GM19438 (cell line): ENCODE measurements around the gene TSG101.

Experiments used
- ATAC-seq: cut with Tn5 transposase; IDR thresholded peaks from one replicate; pipeline ENCODE4 v1.9.1; 2021; ENCODE audit warnings: low read depth; ENCODE audit not compliant: unreplicated experiment

The TSG101 gene

GRCh38 chr11:18495271-18495670 is 31.5 kb downstream of the TSG101 start:
- no peak for ATAC-seq

GRCh38 chr11:18493310-18493709 is 33.4 kb downstream of the TSG101 start:
- no peak for ATAC-seq

DNA sequence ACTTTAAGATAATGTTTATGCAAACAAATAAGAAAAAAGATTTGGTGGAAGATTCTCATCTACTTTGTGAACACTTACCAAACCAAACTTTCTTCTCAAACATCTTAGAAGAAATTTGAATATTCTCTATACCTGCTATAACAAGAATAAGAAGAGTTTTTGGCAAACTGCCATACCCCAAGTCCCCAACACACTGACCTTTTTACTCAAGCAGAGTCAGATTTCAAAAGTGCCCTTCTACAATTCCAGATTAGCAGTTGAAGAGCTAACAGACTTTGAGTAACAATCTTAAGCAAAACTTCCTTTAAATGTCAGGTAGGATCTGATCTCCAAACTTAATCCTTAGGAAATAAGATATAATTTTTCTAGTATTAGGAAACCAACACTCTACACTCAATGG is 33.9 kb downstream of the TSG101 start:
- no peak for ATAC-seq

DNA sequence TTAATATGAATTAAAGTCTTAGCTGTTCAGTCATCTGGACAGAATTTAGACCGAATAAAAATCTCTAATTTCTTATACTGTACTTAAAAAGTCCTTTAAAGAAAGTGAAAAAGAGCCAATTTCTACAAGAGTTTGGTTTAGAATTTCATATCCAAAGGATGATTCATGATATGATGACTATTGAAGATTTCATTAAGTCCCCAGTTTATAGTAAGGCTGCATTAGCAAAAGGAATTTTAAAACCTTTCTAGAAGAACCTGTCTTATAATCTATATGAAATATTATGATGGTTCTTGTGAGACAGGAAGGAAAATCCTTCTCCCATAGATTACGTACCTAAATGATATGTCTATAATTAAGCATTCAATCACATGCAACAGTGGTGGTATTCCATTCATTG is 34.8 kb downstream of the TSG101 start:
- no peak for ATAC-seq

GRCh38 chr11:18490736-18491485 is 35.8 kb downstream of the TSG101 start:
- no peak for ATAC-seq

- no peak for ATAC-seq
Measured at GRCh38 chr11:18490319-18490718, 36.4 kb downstream of the TSG101 start.

DNA sequence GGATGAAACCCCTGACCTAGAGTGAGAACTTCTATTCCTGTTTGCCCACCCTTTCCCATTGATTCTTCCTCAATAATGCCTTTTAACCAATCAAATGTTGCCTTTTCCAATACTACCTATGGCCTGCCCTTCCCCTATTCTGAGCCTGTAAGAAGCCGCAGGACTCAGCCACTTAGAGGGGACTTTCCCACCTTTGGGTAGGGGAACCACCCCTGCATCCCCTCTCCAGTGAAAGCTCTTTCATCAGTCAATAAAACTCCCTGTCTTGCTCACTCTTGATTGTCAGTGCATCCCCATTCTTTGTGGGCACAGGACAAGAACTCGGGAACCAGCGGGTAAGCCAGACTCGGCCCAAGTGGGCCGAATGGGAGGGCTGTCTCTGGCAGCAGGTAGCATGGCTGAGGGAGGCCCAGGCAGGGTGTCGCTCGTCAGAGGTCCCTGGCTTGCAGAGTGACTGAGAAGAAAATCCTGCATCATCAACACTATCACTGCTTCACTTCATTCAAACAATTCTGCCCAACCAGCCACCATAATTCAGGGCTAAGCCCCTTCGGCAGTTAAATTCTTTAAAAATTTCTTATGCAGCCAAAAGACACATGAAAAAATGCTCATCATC is 40.7 kb downstream of the TSG101 start:
- ATAC-seq: no peak

GRCh38 chr11:18479063-18479462 is 47.7 kb downstream of the TSG101 start:
- no peak for ATAC-seq

GRCh38 chr11:18472587-18472986 is 54.2 kb downstream of the TSG101 start:
- ATAC-seq: no peak

DNA sequence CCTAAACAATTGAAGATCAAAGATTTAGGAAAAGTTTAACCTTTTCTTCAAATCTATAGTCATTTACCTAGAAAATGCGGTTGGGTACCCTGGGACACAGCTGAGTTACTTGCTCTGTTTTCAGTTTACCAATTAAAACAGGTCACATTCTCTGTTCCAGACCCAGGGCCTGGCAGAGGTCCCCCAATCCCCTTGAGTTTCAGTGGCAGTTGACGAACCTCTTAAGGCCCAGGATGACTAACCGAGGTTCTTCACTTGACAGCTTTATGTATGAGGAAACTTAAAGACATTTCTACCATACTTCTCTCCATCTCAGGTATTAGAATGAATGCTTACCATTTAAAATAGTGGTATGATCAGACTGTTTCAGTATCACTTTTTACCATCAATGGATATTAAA is 54.7 kb downstream of the TSG101 start:
- ATAC-seq: no peak

GRCh38 chr11:18468961-18469360 is 57.8 kb downstream of the TSG101 start:
- no peak for ATAC-seq

DNA sequence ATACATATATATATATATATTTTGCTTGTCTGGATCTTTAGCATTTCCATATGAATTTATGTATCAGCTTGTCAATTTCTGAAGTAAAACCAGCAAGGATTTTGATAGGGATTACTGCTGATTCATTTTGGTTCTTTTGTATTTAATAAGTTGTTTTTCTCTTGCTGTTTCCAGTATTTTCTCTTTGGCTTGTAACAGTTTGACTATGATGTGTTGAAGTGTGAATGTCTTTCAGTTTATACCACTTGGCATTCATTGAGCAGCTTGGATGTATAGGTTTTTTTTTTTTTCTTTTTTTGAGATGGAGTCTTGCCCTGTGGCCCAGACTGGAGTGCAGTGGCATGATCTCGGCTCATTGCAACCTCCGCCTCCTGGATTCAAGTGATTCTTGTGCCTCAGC is 58.7 kb downstream of the TSG101 start:
- ATAC-seq: no peak

GRCh38 chr11:18466402-18466801 is 60.3 kb downstream of the TSG101 start:
- no peak for ATAC-seq

GRCh38 chr11:18463439-18463838 is 63.3 kb downstream of the TSG101 start:
- no peak for ATAC-seq

GRCh38 chr11:18461909-18462308 is 64.8 kb downstream of the TSG101 start:
- no peak for ATAC-seq

- no peak for ATAC-seq
Measured at GRCh38 chr11:18459634-18460033, 67.1 kb downstream of the TSG101 start.

GRCh38 chr11:18457450-18457849 is 69.3 kb downstream of the TSG101 start:
- no peak for ATAC-seq

GRCh38 chr11:18455686-18456372 is 70.9 kb downstream of the TSG101 start, which contains the start of gene LDHAL6A:
Gene LDHAL6A (plus strand): TSS chr11:18455856. CDS start chr11:18456681, 825 bp downstream.
- ATAC-seq: no peak

DNA sequence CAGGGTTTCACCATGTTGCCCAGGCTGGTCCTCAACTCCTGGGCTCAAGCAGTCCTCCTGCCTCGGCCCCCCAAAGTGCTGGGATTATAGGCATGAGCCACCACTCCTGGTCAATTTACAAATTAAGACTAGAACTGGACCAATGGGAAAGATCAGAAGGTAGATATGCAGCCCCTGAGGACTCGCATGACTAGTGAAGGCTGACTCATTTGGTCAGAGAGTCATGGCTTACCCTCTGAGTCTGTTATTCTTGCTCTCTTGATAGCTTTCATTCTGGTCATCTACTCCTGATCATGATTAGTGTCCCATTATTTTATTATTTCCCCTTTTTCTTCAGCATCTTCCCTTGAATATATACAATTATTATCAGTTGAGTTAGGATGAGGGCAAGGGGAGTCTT is 73.8 kb downstream of the TSG101 start:
- no peak for ATAC-seq

GRCh38 chr11:18449251-18449650 is 77.5 kb downstream of the TSG101 start:
- no peak for ATAC-seq

GRCh38 chr11:18438691-18439090 is 88.1 kb downstream of the TSG101 start:
- no peak for ATAC-seq
